DND-41 (cell line): ENCODE results near the gene C12orf56.
A peak's percentile ranks its signal among the peaks of the same experiment; 100 is the strongest.

Source experiments
- ATAC-seq: fragments of 200-7000 bp; cut with Tn5 transposase; 3 replicates; pipeline ENCODE4 v1.9.1; 2021; ENCODE audit warnings: low read depth; ENCODE audit not compliant: insufficient read depth
- DNase-seq: peaks from one replicate; pipeline ENCODE4 v3.0.0-alpha.2; 2020
- H2AFZ ChIP-seq: 2 replicates; pipeline ENCODE4 v1.6.0; 2012; ENCODE audit warnings: low read depth, low read length
- H3K27ac ChIP-seq: 2 replicates; pipeline ENCODE4 v1.5.1; 2012; ENCODE audit warnings: low read length, inconsistent platforms
- H3K27me3 ChIP-seq: fragments of 200-600 bp; sonication (generic); 2 replicates; pipeline ENCODE4 v1.6.0; 2012; ENCODE audit warnings: low read length, mild to moderate bottlenecking, inconsistent platforms; ENCODE audit not compliant: insufficient read depth, poor library complexity
- H3K36me3 ChIP-seq: 2 replicates; pipeline ENCODE4 v1.5.1; 2012; ENCODE audit warnings: low read length, inconsistent platforms; ENCODE audit not compliant: insufficient read depth
- H3K4me1 ChIP-seq: 2 replicates; pipeline ENCODE4 v1.5.1; 2012; ENCODE audit warnings: mild to moderate bottlenecking, low read length; ENCODE audit not compliant: insufficient read depth
- H3K4me2 ChIP-seq: 2 replicates; pipeline ENCODE4 v1.6.0; 2012; ENCODE audit warnings: mild to moderate bottlenecking, moderate library complexity, low read length, inconsistent platforms; ENCODE audit not compliant: insufficient read depth
- H3K4me3 ChIP-seq, 2 experiments: fragments of 200-600 bp in 1 of 2; shearing (Covaris generic) in 1 of 2; 2 replicates each; pipeline ENCODE4 v1.5.1; 2012 to 2016; ENCODE audit warnings: inconsistent platforms in 2 of 2, low read length in 2 of 2, mild to moderate bottlenecking in 2 of 2, low read depth in 1 of 2, moderate library complexity in 1 of 2
- H3K79me2 ChIP-seq: 2 replicates; pipeline ENCODE4 v1.6.0; 2012; ENCODE audit warnings: low read length, inconsistent platforms; ENCODE audit not compliant: insufficient read depth
- H3K9ac ChIP-seq: 2 replicates; pipeline ENCODE4 v1.6.0; 2012; ENCODE audit warnings: low read depth, mild to moderate bottlenecking, inconsistent platforms, low read length, moderate library complexity
- H3K9me3 ChIP-seq: 2 replicates; pipeline ENCODE4 v1.5.1; 2012; ENCODE audit warnings: low read length, moderate library complexity, mild to moderate bottlenecking, inconsistent platforms; ENCODE audit not compliant: insufficient read depth, severe bottlenecking
- H4K20me1 ChIP-seq: 2 replicates; pipeline ENCODE4 v1.6.0; 2012; ENCODE audit warnings: low read length; ENCODE audit not compliant: insufficient read depth
- CTCF ChIP-seq: IDR thresholded peaks from 2 replicates; pipeline ENCODE4 v1.5.1; 2012; ENCODE audit warnings: borderline replicate concordance, low read length, moderate library complexity, mild to moderate bottlenecking; ENCODE audit not compliant: poor library complexity, severe bottlenecking; ENCODE audit errors: extremely low read depth
- EZH2 ChIP-seq: IDR thresholded peaks from 3 replicates; pipeline ENCODE4 v1.6.1; 2012; ENCODE audit warnings: borderline replicate concordance, low read depth, mild to moderate bottlenecking, moderate library complexity, low read length, inconsistent platforms; ENCODE audit not compliant: severe bottlenecking

Gene C12orf56

GRCh38 chr12:64278421-64278820 is 112.1 kb downstream of the C12orf56 start:
- TF ChIP-seq EZH2 (no peak), CTCF (no peak)
- H3K4me1 ChIP-seq, result no peaks in the 10 kb centered on the region
- DNase-seq, result no peak
- H4K20me1 ChIP-seq, result no peaks in the 10 kb centered on the region
- no peak overlapping the region for H3K4me2 ChIP-seq
- H3K4me3 ChIP-seq, result no peak overlapping the region
- H3K9ac ChIP-seq, result no peak overlapping the region
- no peak for ATAC-seq
- H3K27ac ChIP-seq, result no peak overlapping the region
- no peak overlapping the region for H2AFZ ChIP-seq
- H3K9me3 ChIP-seq, result no peaks in the 10 kb centered on the region
- H3K36me3 ChIP-seq, result no peaks in the 10 kb centered on the region
- peaks cover 4% of the 10 kb centered on the region for H3K27me3 ChIP-seq
- H3K79me2 ChIP-seq, result no peaks in the 10 kb centered on the region

- Histone ChIP-seq H3K79me2 (no peaks in the 10 kb centered on the region), H3K4me3 (no peak overlapping the region), H3K27ac (no peak overlapping the region), H3K9me3 (no peaks in the 10 kb centered on the region), H3K4me1 (no peaks in the 10 kb centered on the region), H3K9ac (no peak overlapping the region), H3K36me3 (no peaks in the 10 kb centered on the region), H3K4me2 (no peak overlapping the region), H2AFZ (no peak overlapping the region; the same call in 1 of the 2 replicates), H3K27me3 (no peaks in the 10 kb centered on the region), H4K20me1 (no peaks in the 10 kb centered on the region)
- peak; percentile 62 for ATAC-seq
- peak; percentile 24 for DNase-seq
- TF ChIP-seq CTCF (peak; percentile 62), EZH2 (no peak)
Observed at GRCh38 chr12:64273527-64274403, 116.8 kb downstream of the C12orf56 start.

- TF ChIP-seq EZH2, result no peak
- no peak for TF ChIP-seq CTCF
- no peaks in the 10 kb centered on the region for H3K36me3 ChIP-seq
- H3K79me2 ChIP-seq, result no peaks in the 10 kb centered on the region
- ATAC-seq, result no peak
- H3K27ac ChIP-seq, result no peak overlapping the region
- H3K9me3 ChIP-seq, result no peaks in the 10 kb centered on the region
- no peak overlapping the region for H3K4me3 ChIP-seq
- no peak for DNase-seq
- H3K4me2 ChIP-seq, result no peak overlapping the region
- H3K4me1 ChIP-seq, result no peaks in the 10 kb centered on the region
- no peaks in the 10 kb centered on the region for H4K20me1 ChIP-seq
- no peak overlapping the region for H2AFZ ChIP-seq
- no peak overlapping the region for H3K9ac ChIP-seq
- no peaks in the 10 kb centered on the region for H3K27me3 ChIP-seq
Observed at GRCh38 chr12:64270411-64270810, 120.1 kb downstream of the C12orf56 start.
